Measurements from ENCODE around the gene RAB3IP.

- peak; percentile 69 to 78 for TF ChIP-seq CTCF (conservative IDR thresholded peaks at IDR 0.05 in 1 of 2, IDR thresholded peaks at IDR 0.05 in 1 of 2; ENCODE audit: extremely low read depth in 1 of 2, insufficient read depth in 1 of 2, low read depth in 1 of 2, low read length in 2 of 2)
- TF ChIP-seq EZH2 (IDR thresholded peaks at IDR 0.05; ENCODE audit: borderline replicate concordance, low read length) = no peak
Measured at GRCh38 chr12:69779928-69780327, 41.3 kb downstream of the RAB3IP start.
